GM19193 (cell line): ENCODE measurements around the gene CNR1.

Experiments used
- POLR2A ChIP-seq: IDR thresholded peaks from 4 replicates; pipeline ENCODE4 v1.6.1; 2011; ENCODE audit not compliant: insufficient read depth, insufficient read length; ENCODE audit errors: extremely low read depth

CNR1 gene

GRCh38 chr6:88163616-88164015 lies 2.5 kb downstream of the CNR1 start:
- no peak for TF ChIP-seq POLR2A

DNA sequence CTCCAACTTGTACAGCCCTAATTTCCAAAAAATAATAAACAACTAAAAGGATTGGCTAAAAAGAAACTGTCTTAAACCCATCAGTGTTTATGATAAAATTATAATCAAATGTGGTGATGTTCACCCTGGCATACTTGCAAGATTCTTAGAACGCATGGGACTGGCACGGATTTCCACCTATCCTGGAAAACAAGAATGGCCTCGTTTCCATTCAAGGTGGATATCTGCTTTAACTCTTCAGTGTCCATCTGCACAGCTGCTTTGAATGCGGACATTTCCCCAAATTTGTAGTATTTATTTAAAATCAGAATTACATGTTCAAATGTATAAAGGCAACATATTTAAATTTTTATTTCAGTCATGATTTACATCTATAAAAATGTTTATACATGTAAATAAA lies 4.2 kb downstream of the CNR1 start:
- TF ChIP-seq POLR2A, result no peak

DNA sequence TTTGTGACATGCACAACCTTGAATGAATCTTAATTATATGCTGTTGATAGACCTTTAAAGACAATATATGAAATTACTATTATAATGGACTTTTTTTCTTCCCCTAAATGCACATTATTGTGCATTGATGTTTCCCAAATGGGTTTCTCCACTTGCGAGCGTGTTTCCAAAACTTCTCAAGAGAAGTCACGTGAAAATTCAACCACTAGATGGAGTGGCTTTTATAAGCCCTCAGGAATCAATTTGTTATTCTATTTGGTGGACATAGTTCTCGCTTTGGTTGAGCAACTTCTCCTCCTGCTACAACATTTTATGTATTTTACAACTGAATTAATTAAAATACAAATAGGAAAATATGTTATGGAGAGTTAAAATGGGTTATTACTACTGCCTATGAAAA lies 9.0 kb downstream of the CNR1 start:
- TF ChIP-seq POLR2A, result no peak

DNA sequence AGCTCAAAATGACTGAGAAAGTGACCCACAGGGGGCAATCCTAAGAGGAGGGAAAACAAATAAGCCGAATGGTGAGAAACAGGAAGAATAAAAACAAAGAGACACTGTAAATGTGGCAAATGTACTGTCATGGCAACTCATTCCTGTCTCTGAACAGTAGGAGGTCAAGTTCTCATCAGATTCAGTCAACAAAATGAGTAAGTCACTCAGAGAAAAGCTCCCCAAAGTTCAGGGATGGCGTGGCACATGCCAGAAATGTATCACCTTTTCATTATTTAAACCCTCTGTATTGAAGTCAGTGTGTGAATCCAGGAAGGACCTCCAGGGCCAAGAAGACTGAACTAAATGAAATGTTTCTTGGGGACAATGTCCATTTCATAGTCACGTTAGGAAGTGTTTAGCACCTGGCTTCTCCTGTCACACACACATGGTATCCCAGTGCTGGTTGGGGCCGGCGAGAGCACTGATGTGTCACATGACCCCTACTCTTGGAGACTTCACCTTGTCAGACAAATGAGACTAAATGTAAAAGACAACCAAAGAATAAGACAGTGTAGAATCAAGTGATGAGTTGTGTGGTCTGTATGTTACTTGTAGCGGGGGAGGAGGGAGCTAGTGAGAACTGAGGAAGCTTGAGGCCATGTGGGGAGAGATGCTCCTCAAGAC lies 20.7 kb downstream of the CNR1 start:
- TF ChIP-seq POLR2A, result no peak

GRCh38 chr6:88144637-88145297 lies 21.4 kb downstream of the CNR1 start:
- no peak for TF ChIP-seq POLR2A

- no peak for TF ChIP-seq POLR2A
Observed at GRCh38 chr6:88143421-88144157, 22.6 kb downstream of the CNR1 start.

- no peak for TF ChIP-seq POLR2A
Observed at GRCh38 chr6:88142297-88142668, 23.9 kb downstream of the CNR1 start.

- TF ChIP-seq POLR2A, result no peak
Observed at GRCh38 chr6:88141561-88142296, 24.4 kb downstream of the CNR1 start.

DNA sequence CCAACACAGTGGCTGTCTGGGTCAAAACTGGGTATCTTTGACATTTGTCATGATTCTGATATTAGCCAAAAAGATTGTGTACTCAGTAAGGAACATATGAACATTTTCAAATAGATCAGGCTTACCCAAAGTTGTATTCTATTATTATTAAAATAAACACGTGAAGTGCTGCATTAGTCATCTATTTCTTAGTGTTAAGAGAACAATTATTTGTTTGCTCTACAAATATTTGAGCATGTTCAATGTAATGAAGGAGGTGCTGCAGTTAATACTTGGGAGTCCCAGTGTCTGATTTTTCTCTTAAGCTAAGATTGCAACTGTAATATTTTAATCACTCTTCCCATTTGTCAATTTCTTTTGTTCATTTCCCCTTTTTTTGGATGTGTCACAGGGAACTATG lies 28.2 kb downstream of the CNR1 start:
- TF ChIP-seq POLR2A, result no peak

DNA sequence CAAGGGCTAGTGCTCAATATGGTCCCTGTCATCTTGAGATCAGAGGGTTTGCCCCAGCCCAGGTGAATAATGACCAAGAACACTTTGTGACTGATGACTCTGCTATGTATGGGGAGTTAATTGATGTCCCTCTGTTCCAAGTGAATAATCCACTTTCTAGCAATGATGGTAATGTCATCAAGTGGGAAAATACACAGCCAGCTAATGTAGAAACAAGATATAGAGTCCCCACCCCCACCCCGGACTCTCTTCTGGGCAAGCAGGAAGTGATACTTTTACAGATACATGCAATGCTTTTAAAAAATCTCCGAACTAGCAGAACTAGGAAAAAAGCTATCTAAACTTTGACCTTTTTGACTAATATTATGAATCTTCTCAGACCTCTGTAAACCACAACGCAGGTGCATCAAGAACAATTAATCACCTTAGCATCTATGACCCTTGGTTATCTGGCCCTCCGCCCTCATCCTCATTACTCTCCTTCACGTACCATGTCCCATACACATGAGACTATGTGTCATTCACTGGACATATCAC lies 30.5 kb downstream of the CNR1 start:
- no peak for TF ChIP-seq POLR2A

- no peak for TF ChIP-seq POLR2A
Observed at GRCh38 chr6:88134575-88134974, 31.6 kb downstream of the CNR1 start.

GRCh38 chr6:88133718-88134117 lies 32.4 kb downstream of the CNR1 start:
- no peak for TF ChIP-seq POLR2A

DNA sequence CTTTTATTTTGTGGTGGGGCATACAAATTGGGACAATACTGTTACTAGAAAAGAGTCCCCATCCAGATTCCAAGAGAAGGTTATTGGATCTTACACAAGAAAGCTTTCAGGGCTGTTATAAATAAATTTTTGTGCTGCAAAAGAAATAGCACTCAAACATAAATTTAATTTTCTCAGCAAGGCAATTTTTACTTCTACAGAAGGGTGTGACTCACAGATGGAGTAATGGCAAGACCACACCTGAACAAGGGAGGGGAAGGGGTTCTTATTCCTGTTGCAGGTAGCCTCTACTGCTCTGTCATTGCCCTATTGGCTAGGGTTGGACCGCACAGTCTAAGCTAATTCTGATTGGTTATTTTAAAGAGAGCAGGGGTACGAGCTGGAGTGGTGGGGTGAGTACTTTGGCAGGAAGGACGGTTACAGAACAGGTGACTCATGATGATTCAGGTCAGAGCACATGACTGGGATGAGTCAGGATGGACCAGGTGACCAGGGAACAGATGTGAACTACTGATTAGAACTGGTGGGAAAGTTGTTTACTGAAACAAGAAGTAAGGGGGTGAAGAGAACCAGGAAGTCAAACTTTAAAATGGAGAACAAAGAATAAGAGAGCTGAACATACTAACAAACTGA lies 41.1 kb downstream of the CNR1 start:
- TF ChIP-seq POLR2A, result no peak

GRCh38 chr6:88120635-88121034 lies 45.5 kb downstream of the CNR1 start:
- no peak for TF ChIP-seq POLR2A

GRCh38 chr6:88119769-88120168 lies 46.4 kb downstream of the CNR1 start:
- no peak for TF ChIP-seq POLR2A
